GM04504 (cell line): ENCODE measurements around the gene ZNF143.

Experiments
- DNase-seq: peaks from one replicate; pipeline ENCODE4 v3.0.0-alpha.2; 2012; ENCODE audit warnings: low read depth

ZNF143 gene

DNA sequence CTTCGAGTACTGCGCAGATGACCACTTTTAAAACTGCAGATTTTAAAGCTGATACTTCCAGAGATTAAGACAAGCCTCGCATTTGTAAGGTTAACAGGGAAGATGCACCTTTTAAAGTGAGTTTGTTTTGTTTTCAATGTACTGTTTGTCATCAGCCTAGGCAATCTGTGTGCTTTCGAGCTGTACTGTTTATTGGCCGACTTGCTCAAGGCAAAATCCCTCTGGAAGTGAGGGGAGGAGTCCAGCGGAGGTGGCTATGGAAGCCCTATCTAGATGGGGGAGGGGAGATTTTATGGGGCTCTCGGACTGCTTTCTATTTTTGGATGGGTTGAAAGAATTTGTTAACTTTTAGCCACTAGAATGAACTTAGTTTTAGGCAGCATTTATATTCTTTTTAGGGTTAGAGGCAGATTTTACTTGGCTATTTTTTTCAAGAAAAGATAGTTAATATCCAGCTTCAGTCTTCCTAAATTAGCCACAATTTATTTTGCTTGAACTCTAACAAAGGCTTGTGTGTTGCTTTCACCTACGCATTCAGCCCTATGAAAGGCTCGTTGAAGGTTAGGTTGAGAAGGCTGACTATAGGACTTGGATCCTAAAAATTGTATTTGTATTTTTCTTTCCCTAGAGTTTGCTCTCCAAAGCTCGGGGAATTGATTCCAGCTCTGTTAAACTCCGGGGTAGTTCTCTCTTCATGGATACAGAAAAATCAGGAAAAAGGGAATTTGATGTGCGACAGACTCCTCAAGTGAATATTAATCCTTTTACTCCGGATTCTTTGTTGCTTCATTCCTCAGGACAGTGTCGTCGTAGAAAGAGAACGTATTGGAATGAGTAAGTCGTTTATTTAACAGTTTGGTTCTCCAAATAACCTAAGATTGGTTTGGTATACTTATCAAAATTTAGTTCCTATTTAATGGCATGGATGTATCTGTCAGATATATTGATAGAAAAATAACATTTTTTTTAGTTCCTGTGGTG is 114.7 kb downstream of the ZNF143 start:
- DNase-seq, result peak; percentile 76

- no peak for DNase-seq
Observed at GRCh38 chr11:9576701-9577381, 116.0 kb downstream of the ZNF143 start.

- DNase-seq, result no peak
Observed at GRCh38 chr11:9577556-9577955, 116.7 kb downstream of the ZNF143 start.
